Large intestine (tissue), 3 donors: ENCODE measurements around the gene HOXD12. TPM values are rescaled to one million over a fixed set of nuclear protein-coding genes. Genes with fewer than 3 reads are reported as not detected.

ENCODE experiments used
- DNase-seq, 2 donors: peaks; one replicate each; pipeline versions ENCODE4 v3.0.0 to v3.0.0-alpha.2; 2013
- H3K27ac ChIP-seq: one replicate; pipeline ENCODE4 v1.5.1; 2013; ENCODE audit warnings: low read length
- H3K27me3 ChIP-seq: 2 replicates; pipeline ENCODE4 v1.6.1; 2013; ENCODE audit warnings: low read length; ENCODE audit not compliant: control insufficient read depth, insufficient read depth
- H3K36me3 ChIP-seq: 2 replicates; pipeline ENCODE4 v1.6.1; 2013; ENCODE audit warnings: low read length; ENCODE audit not compliant: control insufficient read depth, insufficient read depth
- H3K4me1 ChIP-seq: one replicate; pipeline ENCODE4 v1.6.1; 2013; ENCODE audit warnings: low read length; ENCODE audit not compliant: control insufficient read depth, insufficient read depth
- H3K4me3 ChIP-seq: one replicate; pipeline ENCODE4 v1.5.1; 2013; ENCODE audit warnings: low read length
- H3K9me3 ChIP-seq: one replicate; pipeline ENCODE4 v1.6.1; 2013; ENCODE audit warnings: mild to moderate bottlenecking, low read depth, low read length, moderate library complexity; ENCODE audit not compliant: control insufficient read depth
- WGBS: methylation state at CpG from one replicate; pipeline ENCODE4 v1.1.5; 2013; ENCODE audit warnings: low lambda C conversion rate; ENCODE audit not compliant: insufficient coverage; 5-methylcytosine and 5-hydroxymethylcytosine counted together
- polyA plus RNA-seq: library from polyadenylated mRNA; unstranded; fragments of 120-200 nt; gene quantifications from one replicate; pipeline ENCODE4 v1.2.1, GENCODE V29; 2013

Gene HOXD12
- polyA plus RNA-seq, 1 donor, result not detected

DNA sequence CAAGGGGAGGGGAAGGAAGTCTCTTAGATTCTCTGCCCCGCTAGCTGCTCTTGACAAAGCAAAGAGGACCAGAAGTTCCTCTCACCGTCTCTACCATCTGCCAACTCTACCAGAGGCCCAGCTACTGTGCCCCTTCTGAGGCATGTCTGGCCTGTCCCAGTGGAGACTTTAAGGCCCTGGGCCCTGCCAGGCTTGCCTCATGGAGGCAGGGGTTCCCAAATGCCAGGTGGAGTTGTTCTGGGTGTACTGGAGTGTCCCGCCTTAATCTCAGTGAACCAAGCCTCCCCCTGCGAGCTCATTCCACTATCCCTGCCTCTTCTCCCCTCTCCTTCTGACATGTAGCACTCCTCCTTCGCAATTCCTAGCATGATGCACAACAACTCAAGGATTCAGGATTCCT, 2.2 kb downstream of the HOXD12 start:
- Histone ChIP-seq H3K9me3 (peaks cover 35% of the 10 kb centered on the region), H3K27me3 (peaks cover 100% of the 10 kb centered on the region), H3K4me3 (no peak overlapping the region), H3K36me3 (no peaks in the 10 kb centered on the region), H3K4me1 (peaks cover 1% of the 10 kb centered on the region), H3K27ac (no peak overlapping the region)
- no peak for DNase-seq
- no CpG with 5 or more reads among the region's 5 CpGs for WGBS

DNA sequence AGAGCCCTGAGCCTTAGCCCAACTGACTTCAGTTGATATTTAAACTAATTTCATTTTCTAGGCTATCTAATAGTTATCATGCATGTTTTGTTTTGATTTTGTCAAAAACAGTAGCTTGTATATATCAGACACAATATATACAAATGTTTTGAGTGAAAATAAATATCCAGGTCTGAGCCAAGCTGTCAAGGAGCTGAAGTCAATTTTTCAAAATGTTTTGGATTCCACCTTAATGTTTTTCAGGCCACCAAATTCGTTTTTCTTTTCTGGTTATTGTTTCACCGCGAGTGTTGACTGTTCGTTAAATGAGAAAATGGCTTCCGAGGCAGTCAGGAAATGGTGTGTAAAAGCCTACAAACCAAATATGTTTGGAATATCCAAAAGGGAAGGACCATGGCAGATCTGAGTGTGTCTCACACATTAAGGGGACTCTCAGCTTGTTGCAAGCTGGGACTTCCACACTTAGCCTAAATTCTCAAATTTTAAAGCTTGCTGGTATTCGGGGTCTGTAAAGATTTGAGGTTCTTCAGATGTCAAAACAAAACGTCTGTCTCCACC, 2.8 kb downstream of the HOXD12 start:
- H3K9me3 ChIP-seq, result peaks cover 37% of the 10 kb centered on the region
- no peak overlapping the region for H3K4me3 ChIP-seq
- H3K4me1 ChIP-seq, result no peaks in the 10 kb centered on the region
- H3K27me3 ChIP-seq, result peaks cover 100% of the 10 kb centered on the region
- H3K27ac ChIP-seq, result no peak overlapping the region
- no peak for DNase-seq
- 0% methylated on average over 1 of the region's 7 CpGs for WGBS
- H3K36me3 ChIP-seq, result no peaks in the 10 kb centered on the region

DNA sequence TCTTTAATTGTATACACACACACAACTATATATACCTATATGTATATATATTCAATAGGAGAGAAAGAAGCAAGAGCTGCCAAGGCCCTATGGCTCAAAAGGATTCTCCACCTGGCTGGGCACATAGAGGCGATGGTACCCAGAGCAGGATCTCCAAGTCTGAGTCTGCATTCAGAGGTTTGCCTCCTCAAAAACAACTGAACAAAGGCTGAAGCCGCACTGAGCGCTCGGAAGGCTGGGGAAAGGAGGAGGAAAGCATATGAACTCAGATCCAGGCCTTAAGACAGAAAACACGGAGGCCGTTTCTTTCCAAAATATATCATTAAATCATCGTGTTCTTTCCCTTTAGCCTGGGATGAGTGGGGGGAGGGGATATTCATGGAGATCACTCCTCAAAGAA, 3.6 kb downstream of the HOXD12 start:
- H3K27ac ChIP-seq, result no peak overlapping the region
- H3K4me3 ChIP-seq, result no peak overlapping the region
- WGBS, result no CpG with 5 or more reads among the region's 7 CpGs

DNA sequence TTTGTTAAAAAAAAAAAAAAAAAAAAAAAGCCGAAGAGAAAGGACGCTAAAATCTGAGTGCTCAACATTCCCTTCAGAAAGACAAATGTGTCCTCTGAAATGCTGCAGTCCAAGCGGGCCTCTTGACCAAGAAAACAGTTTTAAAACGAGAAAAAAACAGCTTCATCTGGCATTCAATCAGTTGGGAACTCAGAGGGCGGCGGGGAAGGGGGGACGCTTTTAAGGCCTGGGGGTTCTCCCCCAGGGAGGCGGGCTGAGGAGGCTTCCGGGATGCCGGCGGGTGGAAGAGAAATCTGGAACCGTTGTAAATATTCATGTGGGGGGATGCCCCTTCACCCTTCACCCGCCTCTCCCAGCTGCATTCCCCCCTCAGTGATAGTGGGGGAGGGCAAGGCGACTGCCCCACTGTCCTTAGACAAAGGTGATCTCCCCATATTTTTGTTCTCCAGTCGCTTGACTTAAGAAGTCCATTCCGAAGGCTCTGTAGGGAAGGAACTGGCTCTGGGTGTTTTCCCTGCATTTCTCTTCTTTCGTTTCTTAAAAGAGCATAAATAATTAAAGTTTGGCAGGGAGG, 4.2 kb downstream of the HOXD12 start:
- H3K9me3 ChIP-seq, result peaks cover 29% of the 10 kb centered on the region
- H3K4me3 ChIP-seq, result no peak overlapping the region
- WGBS, result 0% methylated on average over 2 of the region's 17 CpGs
- H3K36me3 ChIP-seq, result no peaks in the 10 kb centered on the region
- no peaks in the 10 kb centered on the region for H3K4me1 ChIP-seq
- no peak overlapping the region for H3K27ac ChIP-seq
- peaks cover 96% of the 10 kb centered on the region for H3K27me3 ChIP-seq
- no peak for DNase-seq

More for the DNA sequence above, 3.6 kb downstream of the HOXD12 start:
- peaks cover 35% of the 10 kb centered on the region for H3K9me3 ChIP-seq
- H3K4me1 ChIP-seq, result no peaks in the 10 kb centered on the region
- H3K27me3 ChIP-seq, result peaks cover 96% of the 10 kb centered on the region
- no peak for DNase-seq
- no peaks in the 10 kb centered on the region for H3K36me3 ChIP-seq

DNA sequence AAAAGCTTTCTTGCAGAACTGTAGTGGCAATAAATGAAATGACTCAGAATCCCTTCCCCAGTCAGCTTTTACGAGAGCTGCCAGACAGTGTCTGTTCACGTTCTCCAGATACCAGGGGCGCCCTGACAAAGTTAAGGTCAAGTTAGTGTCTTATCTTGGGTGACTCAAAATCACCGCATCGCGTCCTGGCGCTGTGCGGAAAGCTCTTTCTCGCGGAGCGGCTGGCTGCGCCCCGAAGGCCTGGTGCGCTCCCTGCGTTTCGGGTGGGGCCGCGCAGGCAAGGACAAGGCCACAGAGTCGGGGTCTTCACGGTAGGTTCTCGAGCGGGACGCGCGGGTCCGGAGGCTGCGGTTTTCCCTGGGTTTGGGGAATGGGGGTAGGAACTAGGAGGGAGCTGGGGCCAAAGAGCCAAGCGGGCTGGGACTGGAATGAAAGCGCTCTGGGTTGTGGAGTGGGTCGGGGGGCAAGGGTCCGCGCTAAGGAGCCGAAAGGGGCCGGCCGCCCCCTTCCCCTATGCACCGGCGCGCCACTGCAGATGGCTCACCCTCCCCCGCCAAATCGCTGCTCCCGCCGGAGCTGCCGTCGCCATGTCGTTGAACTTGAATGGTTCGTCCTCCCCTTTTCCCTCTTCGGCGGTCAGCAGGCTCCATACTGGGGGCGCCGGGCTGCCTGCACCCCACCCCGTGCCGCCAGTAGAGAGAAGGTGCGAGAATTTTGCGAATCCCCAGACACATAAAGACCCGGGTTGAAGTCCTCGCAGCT, 4.9 kb downstream of the HOXD12 start:
- WGBS, result no CpG with 5 or more reads among the region's 56 CpGs
- no peaks in the 10 kb centered on the region for H3K4me1 ChIP-seq
- peaks cover 29% of the 10 kb centered on the region for H3K9me3 ChIP-seq
- peaks cover 96% of the 10 kb centered on the region for H3K27me3 ChIP-seq
- no peak for DNase-seq
- H3K27ac ChIP-seq, result no peak overlapping the region
- no peaks in the 10 kb centered on the region for H3K36me3 ChIP-seq
- H3K4me3 ChIP-seq, result no peak overlapping the region

DNA sequence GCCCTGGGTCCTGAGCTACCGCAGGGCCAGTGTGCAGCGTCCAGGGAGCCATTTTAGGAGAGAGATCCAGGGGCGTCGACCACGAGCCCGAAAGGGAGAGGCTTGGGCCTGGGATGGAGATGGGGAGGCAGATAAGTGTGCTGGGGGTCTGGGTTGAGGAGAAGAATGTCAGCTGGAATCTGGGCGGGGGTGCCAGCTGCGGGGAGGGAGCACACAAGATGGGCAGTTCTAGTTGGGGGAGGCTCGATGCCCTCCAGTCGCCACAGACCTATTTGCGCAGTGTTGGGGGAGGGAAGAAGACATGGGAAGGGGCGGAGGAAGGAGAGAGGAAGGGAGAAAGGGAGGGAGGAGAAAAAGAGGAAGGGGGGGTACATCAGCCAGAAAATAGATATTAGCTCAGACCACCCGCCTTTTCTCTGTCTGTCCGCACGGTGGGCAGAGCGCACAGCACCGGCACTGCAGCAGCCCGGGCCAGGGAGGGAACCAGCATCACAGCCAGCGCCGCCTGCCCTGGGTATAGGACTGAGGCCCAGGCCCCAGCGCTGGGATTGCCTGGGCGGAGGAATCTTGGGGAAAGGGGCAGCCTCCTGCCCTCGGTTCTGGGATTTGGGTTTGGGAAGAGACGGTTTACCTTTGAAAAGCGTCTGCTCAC, 5.6 kb downstream of the HOXD12 start:
- H3K27ac ChIP-seq, result no peak overlapping the region

DNA sequence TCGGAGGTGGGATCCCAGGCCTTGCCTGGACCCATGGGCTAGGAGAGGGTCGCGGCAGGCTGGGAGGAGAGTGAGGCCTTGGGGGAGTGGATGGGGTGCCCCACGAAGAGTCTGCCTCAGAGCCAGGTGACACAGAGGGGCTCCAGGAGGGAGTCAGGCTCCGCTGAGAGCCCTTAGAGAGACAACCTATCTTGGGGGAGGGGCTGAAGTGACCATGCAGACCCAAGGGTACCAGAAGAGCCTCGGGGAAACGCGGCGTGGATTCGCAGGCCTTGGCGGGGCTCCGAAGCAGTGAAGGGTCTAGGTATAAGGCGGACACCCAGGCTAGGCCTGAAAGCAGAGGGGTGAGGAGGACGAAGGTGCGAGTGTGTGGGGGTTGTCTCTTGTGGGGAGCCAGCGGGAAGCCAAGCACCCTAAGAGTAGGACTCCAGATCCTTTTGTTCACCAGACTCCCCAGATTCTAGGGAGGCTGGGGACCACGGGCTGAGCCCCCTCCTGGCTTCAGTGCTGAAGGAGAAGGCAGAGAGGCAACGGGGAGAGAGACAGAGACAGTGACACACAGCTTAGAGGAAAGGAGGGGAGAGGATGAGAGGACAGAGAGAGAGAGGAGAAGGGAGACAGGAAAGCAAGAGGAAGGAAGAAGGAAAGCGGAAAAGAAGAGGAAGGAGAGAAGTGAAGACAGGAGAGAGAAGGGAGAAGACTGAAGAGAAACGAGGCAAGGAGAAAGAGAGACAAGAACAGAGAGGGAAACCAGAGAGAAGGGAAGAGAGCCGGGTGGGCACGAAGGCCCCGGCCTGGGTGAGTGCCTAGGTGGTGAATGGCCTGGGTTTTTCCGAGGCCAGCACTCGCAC, 6.4 kb downstream of the HOXD12 start:
- H3K4me1 ChIP-seq, result no peaks in the 10 kb centered on the region
- no peak overlapping the region for H3K27ac ChIP-seq
- no peak overlapping the region for H3K4me3 ChIP-seq
- DNase-seq, result no peak
- H3K9me3 ChIP-seq, result peaks cover 20% of the 10 kb centered on the region
- H3K36me3 ChIP-seq, result no peaks in the 10 kb centered on the region
- peaks cover 96% of the 10 kb centered on the region for H3K27me3 ChIP-seq
- 2% methylated on average over 4 of the region's 25 CpGs for WGBS

More for the DNA sequence above, 5.6 kb downstream of the HOXD12 start:
- H3K36me3 ChIP-seq, result no peaks in the 10 kb centered on the region
- peaks cover 25% of the 10 kb centered on the region for H3K9me3 ChIP-seq
- 4% methylated on average over 4 of the region's 25 CpGs for WGBS
- H3K4me3 ChIP-seq, result no peak overlapping the region
- H3K4me1 ChIP-seq, result no peaks in the 10 kb centered on the region
- peaks cover 96% of the 10 kb centered on the region for H3K27me3 ChIP-seq
- DNase-seq, result no peak

DNA sequence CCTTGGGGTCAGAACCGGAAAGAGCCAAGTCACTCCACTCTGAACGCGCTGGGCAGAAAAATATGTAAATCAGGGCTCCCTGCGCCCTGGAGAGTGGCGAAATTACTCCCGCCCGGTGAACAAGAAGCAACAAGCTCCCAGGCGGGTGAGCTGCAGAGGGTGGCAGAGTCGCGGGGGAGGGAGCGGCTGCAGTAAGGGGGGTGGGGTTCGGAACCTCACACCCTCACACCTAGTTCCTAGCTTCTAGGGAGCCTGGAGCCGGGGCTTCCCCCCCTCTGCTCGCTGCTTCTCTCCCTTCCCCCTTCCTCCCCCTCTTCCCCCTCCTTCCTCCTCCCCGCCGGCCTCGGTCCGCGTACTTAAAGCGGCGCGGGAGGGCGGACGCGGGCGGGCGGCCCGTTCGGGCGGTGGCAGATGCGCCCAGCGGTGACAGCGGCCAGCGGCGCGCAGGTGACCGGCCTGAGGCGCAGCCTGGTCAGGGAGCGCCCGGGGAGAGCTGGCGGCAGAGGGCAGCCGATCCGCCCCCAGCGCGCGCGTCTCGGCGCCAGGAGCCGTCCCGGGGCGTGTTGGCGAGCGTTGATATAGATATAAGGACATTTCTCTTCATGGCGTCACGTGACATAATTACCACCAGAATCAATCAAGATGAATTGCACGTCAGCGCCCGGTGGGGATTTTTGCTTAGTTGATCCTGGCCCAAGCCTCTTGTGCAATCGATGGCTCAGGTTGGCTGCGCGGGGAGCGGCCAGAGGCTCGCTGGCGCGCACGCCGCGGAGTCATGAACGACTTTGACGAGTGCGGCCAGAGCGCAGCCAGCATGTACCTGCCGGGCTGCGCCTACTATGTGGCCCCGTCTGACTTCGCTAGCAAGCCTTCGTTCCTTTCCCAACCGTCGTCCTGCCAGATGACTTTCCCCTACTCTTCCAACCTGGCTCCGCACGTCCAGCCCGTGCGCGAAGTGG, 7.3 kb downstream of the HOXD12 start, which contains the start of gene HOXD11:
Gene HOXD11, plus strand, starts transcription at position 700 of the 959 bp plus-strand sequence. Its CDS starts 76 bp downstream, at position 776.
- WGBS, result no CpG with 5 or more reads among the region's 85 CpGs
- Histone ChIP-seq H3K9me3 (peaks cover 22% of the 10 kb centered on the region), H3K4me1 (no peaks in the 10 kb centered on the region), H3K27ac (no peak within 1 kb of the TSS), H3K27me3 (peaks cover 96% of the 10 kb centered on the region), H3K4me3 (no peak within 1 kb of the TSS), H3K36me3 (no peaks in the 10 kb centered on the region)
- DNase-seq, result peak in 1 of 2 donors; percentile 43

DNA sequence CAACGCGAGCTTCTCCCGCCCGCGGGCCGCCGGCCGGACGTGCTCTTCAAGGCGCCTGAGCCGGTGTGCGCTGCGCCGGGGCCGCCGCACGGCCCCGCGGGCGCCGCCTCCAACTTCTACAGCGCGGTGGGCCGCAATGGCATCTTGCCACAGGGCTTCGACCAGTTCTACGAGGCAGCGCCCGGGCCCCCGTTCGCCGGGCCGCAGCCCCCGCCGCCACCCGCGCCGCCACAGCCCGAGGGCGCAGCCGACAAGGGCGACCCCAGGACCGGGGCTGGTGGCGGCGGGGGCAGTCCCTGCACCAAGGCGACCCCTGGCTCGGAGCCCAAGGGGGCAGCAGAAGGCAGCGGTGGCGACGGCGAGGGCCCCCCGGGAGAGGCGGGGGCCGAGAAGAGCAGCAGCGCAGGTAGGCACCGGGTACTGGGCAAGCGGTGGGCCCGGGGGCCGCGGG, 8.2 kb downstream of the HOXD12 start:
- Histone ChIP-seq H3K36me3 (no peaks in the 10 kb centered on the region), H3K4me1 (no peaks in the 10 kb centered on the region), H3K4me3 (no peak overlapping the region), H3K27ac (no peak overlapping the region), H3K27me3 (peaks cover 96% of the 10 kb centered on the region), H3K9me3 (peaks cover 30% of the 10 kb centered on the region)
- no CpG with 5 or more reads among the region's 59 CpGs for whole genome bisulfite sequencing
- no peak for DNase-seq
